DOHH2 (cell line): Measurements from ENCODE around the gene CHPF.

Experiments
- H3F3A ChIP-seq: fragments of 200-600 bp; sonication (generic), shearing (Covaris generic); 2 replicates; pipeline ENCODE4 v1.6.0; 2016; ENCODE audit warnings: antibody characterized with exemption, mild to moderate bottlenecking; ENCODE audit not compliant: control insufficient read depth, insufficient read depth
- H3K27ac ChIP-seq: fragments of 200-600 bp; sonication (generic); 2 replicates; pipeline ENCODE4 v1.5.1; 2014; ENCODE audit warnings: low read depth, mild to moderate bottlenecking, low read length, moderate library complexity
- H3K27me3 ChIP-seq: fragments of 200-600 bp; sonication (generic); 2 replicates; pipeline ENCODE4 v1.6.1; 2014; ENCODE audit warnings: mild to moderate bottlenecking, low read length, mixed read lengths; ENCODE audit not compliant: control insufficient read depth
- H3K36me3 ChIP-seq: fragments of 200-600 bp; sonication (generic); 2 replicates; pipeline ENCODE4 v1.6.1; 2014; ENCODE audit warnings: mild to moderate bottlenecking, low read length, moderate library complexity, mixed read lengths; ENCODE audit not compliant: control insufficient read depth
- H3K4me1 ChIP-seq: fragments of 200-600 bp; sonication (generic); 2 replicates; pipeline ENCODE4 v1.6.1; 2014; ENCODE audit warnings: mild to moderate bottlenecking, low read length, mixed read lengths; ENCODE audit not compliant: control insufficient read depth
- H3K4me2 ChIP-seq: fragments of 200-600 bp; sonication (generic); 2 replicates; pipeline ENCODE4 v1.6.0; 2014; ENCODE audit warnings: mild to moderate bottlenecking, low read length, moderate library complexity
- H3K4me3 ChIP-seq: fragments of 200-600 bp; sonication (generic); 2 replicates; pipeline ENCODE4 v1.5.1; 2014; ENCODE audit warnings: mild to moderate bottlenecking, low read length, mixed read lengths
- H3K79me2 ChIP-seq: fragments of 200-600 bp; sonication (generic); 2 replicates; pipeline ENCODE4 v1.6.1; 2014; ENCODE audit warnings: mild to moderate bottlenecking, low read length, mixed read lengths; ENCODE audit not compliant: control insufficient read depth
- H3K9me2 ChIP-seq: fragments of 200-600 bp; sonication (generic); replicated peaks from 2 replicates; pipeline ENCODE4 v1.6.1; 2014; ENCODE audit warnings: mild to moderate bottlenecking, low read length, mixed read lengths; ENCODE audit not compliant: control insufficient read depth
- H3K9me3 ChIP-seq: fragments of 200-600 bp; sonication (generic); 2 replicates; pipeline ENCODE4 v1.6.1; 2014; ENCODE audit warnings: antibody characterized with exemption, low read length, mixed read lengths; ENCODE audit not compliant: control insufficient read depth, insufficient read depth
- H4K20me1 ChIP-seq: fragments of 200-600 bp; sonication (generic); 2 replicates; pipeline ENCODE4 v1.6.0; 2014; ENCODE audit warnings: low read depth, mild to moderate bottlenecking, antibody characterized with exemption, low read length, moderate library complexity; ENCODE audit not compliant: control insufficient read depth, insufficient read depth
- EZH2phosphoT487 ChIP-seq: fragments of 200-600 bp; sonication (generic); IDR thresholded peaks from 2 replicates; pipeline ENCODE4 v1.6.1; 2017; ENCODE audit warnings: borderline replicate concordance, mild to moderate bottlenecking, antibody characterized with exemption, low read length, moderate library complexity, mixed read lengths
- TF ChIP-seq, protein P1 (sequence below): fragments of 200-600 bp; sonication (generic); IDR thresholded peaks from one replicate; pipeline ENCODE4 v1.5.1; 2014; ENCODE audit warnings: antibody characterized with exemption, mild to moderate bottlenecking, low read depth, low read length; ENCODE audit not compliant: poor library complexity, severe bottlenecking

The CHPF gene

DNA sequence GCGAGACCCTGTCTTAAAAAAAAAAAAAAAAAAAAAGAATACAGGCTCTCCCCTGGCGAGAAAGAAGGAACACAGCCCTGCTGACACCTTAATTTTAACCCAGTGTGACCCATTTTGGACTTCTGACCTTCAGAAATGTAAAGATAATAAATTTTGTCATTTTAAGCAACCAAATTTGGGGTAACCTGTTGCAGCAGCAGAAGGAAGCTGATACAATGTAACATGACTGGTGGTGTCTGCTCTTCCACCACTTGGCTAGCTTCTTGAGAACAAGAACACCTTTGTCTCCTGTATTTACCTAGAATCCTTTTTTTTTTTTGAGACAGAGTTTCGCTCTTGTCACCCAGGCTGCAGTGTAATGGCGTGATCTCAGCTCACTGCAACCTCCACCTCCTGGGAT lies 47.5 kb upstream of the CHPF start:
- TF ChIP-seq, protein P1, sequence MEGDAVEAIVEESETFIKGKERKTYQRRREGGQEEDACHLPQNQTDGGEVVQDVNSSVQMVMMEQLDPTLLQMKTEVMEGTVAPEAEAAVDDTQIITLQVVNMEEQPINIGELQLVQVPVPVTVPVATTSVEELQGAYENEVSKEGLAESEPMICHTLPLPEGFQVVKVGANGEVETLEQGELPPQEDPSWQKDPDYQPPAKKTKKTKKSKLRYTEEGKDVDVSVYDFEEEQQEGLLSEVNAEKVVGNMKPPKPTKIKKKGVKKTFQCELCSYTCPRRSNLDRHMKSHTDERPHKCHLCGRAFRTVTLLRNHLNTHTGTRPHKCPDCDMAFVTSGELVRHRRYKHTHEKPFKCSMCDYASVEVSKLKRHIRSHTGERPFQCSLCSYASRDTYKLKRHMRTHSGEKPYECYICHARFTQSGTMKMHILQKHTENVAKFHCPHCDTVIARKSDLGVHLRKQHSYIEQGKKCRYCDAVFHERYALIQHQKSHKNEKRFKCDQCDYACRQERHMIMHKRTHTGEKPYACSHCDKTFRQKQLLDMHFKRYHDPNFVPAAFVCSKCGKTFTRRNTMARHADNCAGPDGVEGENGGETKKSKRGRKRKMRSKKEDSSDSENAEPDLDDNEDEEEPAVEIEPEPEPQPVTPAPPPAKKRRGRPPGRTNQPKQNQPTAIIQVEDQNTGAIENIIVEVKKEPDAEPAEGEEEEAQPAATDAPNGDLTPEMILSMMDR: no peak
- TF ChIP-seq EZH2phosphoT487: no peak
- no peak overlapping the region for H3K27ac ChIP-seq

DNA sequence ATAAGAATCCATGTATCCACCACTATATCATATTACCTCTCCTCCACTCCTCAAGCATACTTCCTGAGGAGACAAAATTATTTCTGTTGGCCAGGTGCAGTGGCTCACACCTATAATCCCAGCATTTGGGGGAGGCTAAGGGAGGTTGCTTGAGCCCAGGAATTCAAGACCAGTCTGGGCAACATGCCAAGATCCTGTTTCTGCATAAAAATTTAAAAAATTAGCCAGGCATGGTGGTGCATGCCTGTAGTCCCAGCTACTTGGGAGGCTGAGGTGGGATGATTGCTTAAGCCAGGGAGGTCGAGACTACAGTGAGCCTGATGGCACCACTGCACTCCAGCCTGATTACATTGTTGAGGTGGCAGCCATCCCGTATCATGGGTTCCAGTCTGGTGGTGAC lies 37.7 kb upstream of the CHPF start:
- Histone ChIP-seq H3K79me2 (no peaks in the 10 kb centered on the region), H3K9me3 (no peaks in the 10 kb centered on the region), H3K4me1 (no peaks in the 10 kb centered on the region), H3K36me3 (no peaks in the 10 kb centered on the region), H3F3A (no peaks in the 10 kb centered on the region), H3K27me3 (no peaks in the 10 kb centered on the region), H3K4me2 (no peak overlapping the region), H3K4me3 (no peak overlapping the region), H3K9me2 (no peaks in the 10 kb centered on the region), H3K27ac (no peak overlapping the region), H4K20me1 (no peaks in the 10 kb centered on the region)
- TF ChIP-seq, protein P1: no peak
- no peak for TF ChIP-seq EZH2phosphoT487

More for the DNA sequence above, 47.5 kb upstream of the CHPF start:
- Histone ChIP-seq H3F3A (no peaks in the 10 kb centered on the region), H3K9me3 (no peaks in the 10 kb centered on the region), H4K20me1 (no peaks in the 10 kb centered on the region), H3K4me3 (no peak overlapping the region), H3K4me2 (no peak overlapping the region), H3K27me3 (peaks cover 4% of the 10 kb centered on the region; the same call in 1 of the 2 replicates), H3K79me2 (no peaks in the 10 kb centered on the region), H3K4me1 (peaks cover 4% of the 10 kb centered on the region; the same call in 1 of the 2 replicates), H3K9me2 (no peaks in the 10 kb centered on the region), H3K36me3 (no peaks in the 10 kb centered on the region)

DNA sequence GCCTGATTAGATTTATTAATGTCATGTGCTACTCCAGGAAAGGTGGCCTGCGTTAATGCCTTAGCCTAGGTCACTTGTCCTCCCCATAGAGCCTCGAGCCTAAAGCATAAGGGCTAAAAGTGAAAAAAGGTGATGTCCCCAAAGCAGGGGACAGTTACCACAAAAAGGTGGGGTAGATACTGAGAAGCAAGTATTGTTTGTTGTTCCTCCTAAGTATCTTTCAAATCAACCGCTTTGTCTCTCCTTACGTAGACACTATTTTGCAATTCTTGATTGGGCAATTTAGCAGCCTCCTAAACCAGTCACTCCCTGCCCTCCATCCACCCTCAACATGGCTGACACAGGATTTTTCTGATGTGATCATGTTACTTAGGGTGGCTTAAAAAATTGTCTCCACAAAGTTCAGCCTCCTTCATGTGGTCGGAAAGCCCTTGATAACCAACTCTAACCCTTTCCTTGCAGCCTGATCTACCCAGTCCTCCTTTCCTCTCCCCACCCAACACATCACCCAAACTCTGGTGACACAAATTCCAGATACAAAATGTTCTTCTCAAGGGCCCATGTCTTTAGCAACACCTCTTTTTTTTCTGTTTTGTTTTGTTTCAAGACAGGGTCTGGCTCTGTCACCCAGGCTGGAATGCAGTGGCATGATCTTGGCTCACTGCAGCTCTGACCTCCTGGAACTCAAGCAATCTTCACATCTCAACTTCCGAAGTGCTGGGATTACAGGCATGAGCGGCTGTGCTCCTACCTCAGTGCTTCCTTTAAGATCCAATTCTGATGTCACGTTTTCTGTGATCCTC lies 35.4 kb upstream of the CHPF start:
- TF ChIP-seq EZH2phosphoT487: no peak
- TF ChIP-seq, protein P1: no peak
- Histone ChIP-seq H3K9me2 (no peaks in the 10 kb centered on the region), H3K4me1 (no peaks in the 10 kb centered on the region), H3K4me3 (no peak overlapping the region), H3K9me3 (no peaks in the 10 kb centered on the region), H3K79me2 (no peaks in the 10 kb centered on the region), H4K20me1 (no peaks in the 10 kb centered on the region), H3K36me3 (no peaks in the 10 kb centered on the region), H3K4me2 (no peak overlapping the region), H3K27me3 (peaks cover 3% of the 10 kb centered on the region; the same call in 1 of the 2 replicates), H3F3A (no peaks in the 10 kb centered on the region), H3K27ac (no peak overlapping the region)
